H1 (cell line): Measurements from ENCODE around the gene RPTOR. TPM values are rescaled to one million over a fixed set of nuclear protein-coding genes. Genes with fewer than 3 reads are reported as not detected.

Experiments
- EP300 ChIP-seq, 2 experiments: IDR thresholded peaks; 1 replicate in 1 of 2; 2 replicates in 1 of 2; pipeline ENCODE4 v1.6.1; 2011 to 2012; ENCODE audit warnings: low read depth in 2 of 2, low read length in 2 of 2, mild to moderate bottlenecking in 2 of 2, borderline replicate concordance in 1 of 2, inconsistent platforms in 1 of 2, moderate library complexity in 1 of 2
- EZH2 ChIP-seq: fragments of 200-600 bp; sonication (generic); IDR thresholded peaks from 2 replicates; pipeline ENCODE4 v1.7.1; 2012; ENCODE audit warnings: low read depth, mild to moderate bottlenecking, moderate library complexity, low read length, inconsistent platforms; ENCODE audit not compliant: severe bottlenecking
- GABPA ChIP-seq: IDR thresholded peaks from 2 replicates; pipeline ENCODE4 v1.6.1; 2011; ENCODE audit warnings: mild to moderate bottlenecking, low read length, moderate library complexity, borderline replicate concordance; ENCODE audit not compliant: insufficient read depth
- POU5F1 ChIP-seq: IDR thresholded peaks from 2 replicates; pipeline ENCODE4 v1.6.1; 2011; ENCODE audit warnings: low read depth, mild to moderate bottlenecking, low read length, moderate library complexity
- SP2 ChIP-seq: IDR thresholded peaks from 2 replicates; pipeline ENCODE4 v1.6.1; 2012; ENCODE audit warnings: mild to moderate bottlenecking, low read length, inconsistent platforms
- SP4 ChIP-seq: IDR thresholded peaks from 2 replicates; pipeline ENCODE4 v1.6.1; 2012; ENCODE audit warnings: low read length, inconsistent platforms
- polyA plus RNA-seq, 7 experiments: library from polyadenylated mRNA; depleted of rRNA in 3 of 7; stranded (reverse) in 5 of 7; unstranded in 2 of 7; fragments of >200 nt in 5 of 7; fragments of 200-250 nt in 2 of 7; gene quantifications; 1 replicate in 5 of 7; 2 replicates in 1 of 7; 4 replicates in 1 of 7; pipeline versions ENCODE4 v1.2.1 to v1.2.3, GENCODE V29; 2011 to 2013; ENCODE audit warnings: missing spikeins in 2 of 7, mixed read lengths in 2 of 7
- total RNA-seq: library from RNA; stranded (reverse); fragmentation: NEBNext Ultra II Directional; extraction: Animal tissue kit (Norgen Biotek cat#: 25700); gene quantifications from 2 replicates; pipeline ENCODE4 v1.2.1, GENCODE V29; 2021

The RPTOR gene
- total and polyA plus RNA-seq, 2 of the 8 experiments (the other 6 are each of a cell fraction or from before 2014, with no cell fraction given) = 6.9 to 28.7 TPM

DNA sequence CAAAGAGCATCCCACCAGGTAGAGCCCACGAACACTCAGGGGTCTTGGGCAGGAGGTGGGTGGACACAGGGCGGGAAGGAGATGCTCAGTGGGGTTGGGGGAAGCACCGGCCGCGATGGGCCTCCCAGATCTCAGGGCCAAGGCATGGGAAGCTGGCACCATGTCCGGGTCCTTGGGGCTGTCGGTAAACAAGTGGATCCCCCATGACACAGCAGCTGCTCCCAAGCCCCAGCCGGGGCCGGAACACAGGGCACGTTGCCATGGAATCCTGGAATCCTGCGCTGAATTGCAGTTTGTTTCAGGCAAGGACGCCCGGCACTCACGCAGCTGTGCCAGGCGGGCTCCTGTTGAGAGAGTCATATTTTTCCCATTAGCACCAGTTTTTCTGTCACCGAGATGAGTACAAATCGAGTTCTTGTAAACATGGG is 424.0 kb downstream of the RPTOR start (continued):
- TF ChIP-seq SP2 (no peak), EZH2 (no peak), GABPA (no peak), POU5F1 (no peak), SP4 (no peak), EP300 (IDR thresholded peaks at IDR 0.05; ENCODE audit: borderline replicate concordance in 1 of 2, low read depth in 2 of 2, low read length in 2 of 2) (no peak)
